GM06990 (cell line): Measurements from ENCODE around the gene MICB.

Experiments used
- DNase-seq: peaks from one replicate; pipeline ENCODE4 v3.0.0-alpha.2; 2011; ENCODE audit not compliant: insufficient read length; ENCODE audit errors: extremely low read depth
- H3K27me3 ChIP-seq: replicated peaks from 2 replicates; pipeline ENCODE4 v1.6.0; 2011; ENCODE audit warnings: low read length; ENCODE audit not compliant: control insufficient read depth, insufficient read depth
- H3K36me3 ChIP-seq: 2 replicates; pipeline ENCODE4 v1.5.1; 2011; ENCODE audit warnings: low read length; ENCODE audit not compliant: control insufficient read depth, insufficient read depth
- H3K4me3 ChIP-seq: replicated peaks from 2 replicates; pipeline ENCODE4 v1.5.1; 2011; ENCODE audit warnings: low read depth, mild to moderate bottlenecking, control low read depth, low read length
- CTCF ChIP-seq: IDR thresholded peaks from 2 replicates; pipeline ENCODE4 v1.5.1; 2011; ENCODE audit warnings: low read length, control low read depth, mild to moderate bottlenecking, inconsistent platforms; ENCODE audit not compliant: insufficient read depth, poor library complexity, severe bottlenecking

The MICB gene

GRCh38 chr6:31462026-31462963, 35.6 kb upstream of the MICB start:
- DNase-seq, result no peak
- Histone ChIP-seq H3K27me3 (no peaks in the 10 kb centered on the region; the same call in 1 of the 2 replicates), H3K4me3 (peak overlapping the region; percentile 97), H3K36me3 (peaks cover 10% of the 10 kb centered on the region)
- no peak for TF ChIP-seq CTCF

- DNase-seq, result peak; percentile 86
- peak overlapping the region; percentile 97 for H3K4me3 ChIP-seq
- TF ChIP-seq CTCF, result no peak
- H3K36me3 ChIP-seq, result peaks cover 10% of the 10 kb centered on the region
- no peaks in the 10 kb centered on the region for H3K27me3 ChIP-seq
Measured at GRCh38 chr6:31462964-31463870, 34.7 kb upstream of the MICB start.

- no peak for DNase-seq
- TF ChIP-seq CTCF, result no peak
- Histone ChIP-seq H3K36me3 (peaks cover 12% of the 10 kb centered on the region), H3K4me3 (peak overlapping the region; percentile 97), H3K27me3 (no peaks in the 10 kb centered on the region)
Measured at GRCh38 chr6:31464252-31465184, 33.4 kb upstream of the MICB start.

GRCh38 chr6:31465185-31465536, 32.8 kb upstream of the MICB start:
- H3K4me3 ChIP-seq, result peak overlapping the region; percentile 97
- H3K36me3 ChIP-seq, result peaks cover 12% of the 10 kb centered on the region
- no peak for DNase-seq
- TF ChIP-seq CTCF, result no peak
- no peaks in the 10 kb centered on the region for H3K27me3 ChIP-seq

GRCh38 chr6:31465718-31466117, 32.2 kb upstream of the MICB start:
- no peak for DNase-seq
- no peak for TF ChIP-seq CTCF
- Histone ChIP-seq H3K36me3 (peaks cover 12% of the 10 kb centered on the region), H3K27me3 (no peaks in the 10 kb centered on the region), H3K4me3 (no peak overlapping the region; the same call in 1 of the 2 replicates)
